ENCODE results near the gene CDX2.

The CDX2 gene

DNA sequence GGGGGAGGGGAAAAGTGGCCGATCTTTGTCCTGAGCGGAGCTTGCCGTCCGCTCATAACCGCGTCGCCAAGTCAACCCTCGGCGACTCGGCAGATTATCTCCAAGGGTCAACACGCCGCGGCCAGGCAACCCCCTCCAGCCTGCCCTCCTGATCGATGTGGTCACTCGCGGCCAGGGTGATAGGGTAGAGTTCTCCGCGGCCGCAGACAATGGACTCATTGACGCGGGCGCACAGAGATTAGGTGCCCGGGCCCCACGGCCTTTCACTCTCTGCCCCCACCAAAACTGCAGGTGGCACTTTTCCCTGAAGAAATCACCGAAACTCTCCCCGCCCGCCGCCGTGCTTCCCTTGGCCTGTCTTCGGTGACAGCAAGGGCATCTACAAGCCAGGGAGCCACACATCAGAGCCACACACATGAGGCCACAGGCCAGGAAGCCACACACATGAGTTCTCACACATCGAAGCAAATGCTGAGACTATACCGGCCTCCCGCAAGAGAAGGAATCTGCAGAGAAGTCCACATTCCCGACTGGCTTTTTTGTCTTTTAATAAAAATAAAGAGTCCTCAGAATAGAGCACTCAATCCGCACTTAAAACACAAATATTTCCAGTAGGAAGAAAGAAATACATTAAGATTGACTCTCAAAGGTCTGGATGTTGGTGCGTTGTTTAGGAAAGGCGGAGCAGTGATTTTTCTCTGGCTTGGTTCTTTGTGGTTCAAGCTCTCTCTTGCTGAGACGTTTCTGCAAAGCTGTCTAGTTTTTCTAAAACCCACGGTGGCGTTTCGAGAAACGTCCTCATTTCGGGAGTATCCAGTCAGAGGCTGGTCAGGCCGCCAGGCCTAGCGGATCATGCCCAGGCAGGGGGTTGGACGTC, 50.8 kb downstream of the CDX2 start:
- no peak for TF ChIP-seq GABPA (IDR thresholded peaks at IDR 0.05; ENCODE audit: low read depth)
- TF ChIP-seq, protein P1, sequence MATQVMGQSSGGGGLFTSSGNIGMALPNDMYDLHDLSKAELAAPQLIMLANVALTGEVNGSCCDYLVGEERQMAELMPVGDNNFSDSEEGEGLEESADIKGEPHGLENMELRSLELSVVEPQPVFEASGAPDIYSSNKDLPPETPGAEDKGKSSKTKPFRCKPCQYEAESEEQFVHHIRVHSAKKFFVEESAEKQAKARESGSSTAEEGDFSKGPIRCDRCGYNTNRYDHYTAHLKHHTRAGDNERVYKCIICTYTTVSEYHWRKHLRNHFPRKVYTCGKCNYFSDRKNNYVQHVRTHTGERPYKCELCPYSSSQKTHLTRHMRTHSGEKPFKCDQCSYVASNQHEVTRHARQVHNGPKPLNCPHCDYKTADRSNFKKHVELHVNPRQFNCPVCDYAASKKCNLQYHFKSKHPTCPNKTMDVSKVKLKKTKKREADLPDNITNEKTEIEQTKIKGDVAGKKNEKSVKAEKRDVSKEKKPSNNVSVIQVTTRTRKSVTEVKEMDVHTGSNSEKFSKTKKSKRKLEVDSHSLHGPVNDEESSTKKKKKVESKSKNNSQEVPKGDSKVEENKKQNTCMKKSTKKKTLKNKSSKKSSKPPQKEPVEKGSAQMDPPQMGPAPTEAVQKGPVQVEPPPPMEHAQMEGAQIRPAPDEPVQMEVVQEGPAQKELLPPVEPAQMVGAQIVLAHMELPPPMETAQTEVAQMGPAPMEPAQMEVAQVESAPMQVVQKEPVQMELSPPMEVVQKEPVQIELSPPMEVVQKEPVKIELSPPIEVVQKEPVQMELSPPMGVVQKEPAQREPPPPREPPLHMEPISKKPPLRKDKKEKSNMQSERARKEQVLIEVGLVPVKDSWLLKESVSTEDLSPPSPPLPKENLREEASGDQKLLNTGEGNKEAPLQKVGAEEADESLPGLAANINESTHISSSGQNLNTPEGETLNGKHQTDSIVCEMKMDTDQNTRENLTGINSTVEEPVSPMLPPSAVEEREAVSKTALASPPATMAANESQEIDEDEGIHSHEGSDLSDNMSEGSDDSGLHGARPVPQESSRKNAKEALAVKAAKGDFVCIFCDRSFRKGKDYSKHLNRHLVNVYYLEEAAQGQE (IDR thresholded peaks at IDR 0.05; ENCODE audit: insufficient replicate concordance, low read depth): no peak
- TF ChIP-seq, protein P2, sequence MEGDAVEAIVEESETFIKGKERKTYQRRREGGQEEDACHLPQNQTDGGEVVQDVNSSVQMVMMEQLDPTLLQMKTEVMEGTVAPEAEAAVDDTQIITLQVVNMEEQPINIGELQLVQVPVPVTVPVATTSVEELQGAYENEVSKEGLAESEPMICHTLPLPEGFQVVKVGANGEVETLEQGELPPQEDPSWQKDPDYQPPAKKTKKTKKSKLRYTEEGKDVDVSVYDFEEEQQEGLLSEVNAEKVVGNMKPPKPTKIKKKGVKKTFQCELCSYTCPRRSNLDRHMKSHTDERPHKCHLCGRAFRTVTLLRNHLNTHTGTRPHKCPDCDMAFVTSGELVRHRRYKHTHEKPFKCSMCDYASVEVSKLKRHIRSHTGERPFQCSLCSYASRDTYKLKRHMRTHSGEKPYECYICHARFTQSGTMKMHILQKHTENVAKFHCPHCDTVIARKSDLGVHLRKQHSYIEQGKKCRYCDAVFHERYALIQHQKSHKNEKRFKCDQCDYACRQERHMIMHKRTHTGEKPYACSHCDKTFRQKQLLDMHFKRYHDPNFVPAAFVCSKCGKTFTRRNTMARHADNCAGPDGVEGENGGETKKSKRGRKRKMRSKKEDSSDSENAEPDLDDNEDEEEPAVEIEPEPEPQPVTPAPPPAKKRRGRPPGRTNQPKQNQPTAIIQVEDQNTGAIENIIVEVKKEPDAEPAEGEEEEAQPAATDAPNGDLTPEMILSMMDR (IDR thresholded peaks at IDR 0.05; ENCODE audit: insufficient read depth, low read length): no peak
- no peak for TF ChIP-seq SPI1 (IDR thresholded peaks at IDR 0.05; ENCODE audit: borderline replicate concordance, low read depth)
- no peak for TF ChIP-seq POLR2AphosphoS5 (IDR thresholded peaks at IDR 0.05; ENCODE audit: low read depth)
- H3K27ac ChIP-seq (replicated peaks): no peak overlapping the region
- peaks cover 86% of the 10 kb centered on the region for H3K27me3 ChIP-seq (ENCODE audit: insufficient read depth, poor library complexity, severe bottlenecking)
- no peak for DNase-seq (ENCODE audit: low read depth in 1 of 2, low spot score in 1 of 2)
- no peak overlapping the region for H3K4me3 ChIP-seq (replicated peaks; ENCODE audit: insufficient read depth, low read length)

- no peak for DNase-seq (ENCODE audit: low read depth in 1 of 2, low spot score in 1 of 2)
- Histone ChIP-seq H3K27ac (replicated peaks) (no peak overlapping the region), H3K4me3 (replicated peaks; ENCODE audit: insufficient read depth, low read length) (no peak overlapping the region), H3K27me3 (ENCODE audit: insufficient read depth, poor library complexity, severe bottlenecking) (peaks cover 76% of the 10 kb centered on the region)
- TF ChIP-seq SPI1 (IDR thresholded peaks at IDR 0.05; ENCODE audit: borderline replicate concordance, low read depth): no peak
- no peak for TF ChIP-seq POLR2AphosphoS5 (IDR thresholded peaks at IDR 0.05; ENCODE audit: low read depth)
- TF ChIP-seq, protein P2 (IDR thresholded peaks at IDR 0.05; ENCODE audit: insufficient read depth, low read length): no peak
- TF ChIP-seq, protein P1 (IDR thresholded peaks at IDR 0.05; ENCODE audit: insufficient replicate concordance, low read depth): no peak
- TF ChIP-seq GABPA (IDR thresholded peaks at IDR 0.05; ENCODE audit: low read depth): no peak
Observed at GRCh38 chr13:27917121-27917947, 51.8 kb downstream of the CDX2 start.

GRCh38 chr13:27915301-27916207, 53.6 kb downstream of the CDX2 start:
- no peak for DNase-seq (ENCODE audit: low read depth in 1 of 2, low spot score in 1 of 2)
- Histone ChIP-seq H3K27me3 (ENCODE audit: insufficient read depth, poor library complexity, severe bottlenecking) (peaks cover 64% of the 10 kb centered on the region), H3K4me3 (replicated peaks; ENCODE audit: insufficient read depth, low read length) (no peak overlapping the region), H3K27ac (replicated peaks) (no peak overlapping the region)
- TF ChIP-seq, protein P1 (IDR thresholded peaks at IDR 0.05; ENCODE audit: insufficient replicate concordance, low read depth): no peak
- TF ChIP-seq GABPA (IDR thresholded peaks at IDR 0.05; ENCODE audit: low read depth) (no peak), POLR2AphosphoS5 (IDR thresholded peaks at IDR 0.05; ENCODE audit: low read depth) (no peak), SPI1 (IDR thresholded peaks at IDR 0.05; ENCODE audit: borderline replicate concordance, low read depth) (no peak)
- TF ChIP-seq, protein P2 (IDR thresholded peaks at IDR 0.05; ENCODE audit: insufficient read depth, low read length): no peak
